Astrocyte (in vitro differentiated cells and primary cell): ENCODE measurements around the gene ECHDC3. TPM values are rescaled to one million over a fixed set of nuclear protein-coding genes. Genes with fewer than 3 reads are reported as not detected.

Experiments
- DNase-seq: peaks from one replicate; pipeline ENCODE4 v3.0.0-alpha.2; 2010; ENCODE audit warnings: low read depth
- FAIRE-seq: peaks from 2 replicates; lab custom pipeline; 2011; peaks lifted over from hg19 to GRCh38; lab: Jason Lieb, UNC
- H2AFZ ChIP-seq: 2 replicates; pipeline ENCODE4 v1.6.0; 2012; ENCODE audit warnings: low read depth, low read length, inconsistent platforms
- H3K27ac ChIP-seq: 2 replicates; pipeline ENCODE4 v1.5.1; 2011; ENCODE audit warnings: low read depth, low read length, inconsistent platforms
- H3K27me3 ChIP-seq: 2 replicates; pipeline ENCODE4 v1.6.0; 2011; ENCODE audit warnings: low read length, inconsistent platforms; ENCODE audit not compliant: insufficient read depth
- H3K36me3 ChIP-seq: 2 replicates; pipeline ENCODE4 v1.5.1; 2011; ENCODE audit warnings: low read length, inconsistent platforms; ENCODE audit not compliant: insufficient read depth
- H3K4me1 ChIP-seq: 2 replicates; pipeline ENCODE4 v1.5.1; 2011; ENCODE audit warnings: low read length, inconsistent platforms; ENCODE audit not compliant: insufficient read depth
- H3K4me2 ChIP-seq: 2 replicates; pipeline ENCODE4 v1.6.0; 2012; ENCODE audit warnings: low read length, inconsistent platforms
- H3K4me3 ChIP-seq: 2 replicates; pipeline ENCODE4 v1.5.1; 2011; ENCODE audit warnings: low read depth, mild to moderate bottlenecking, low read length, inconsistent platforms; ENCODE audit not compliant: insufficient read depth
- H3K79me2 ChIP-seq: 2 replicates; pipeline ENCODE4 v1.6.0; 2012; ENCODE audit warnings: mild to moderate bottlenecking, low read length, inconsistent platforms; ENCODE audit not compliant: insufficient read depth
- H3K9ac ChIP-seq: 2 replicates; pipeline ENCODE4 v1.6.0; 2012; ENCODE audit warnings: mild to moderate bottlenecking, low read length, inconsistent platforms
- H3K9me3 ChIP-seq: 2 replicates; pipeline ENCODE4 v1.5.1; 2012; ENCODE audit warnings: low read depth, mild to moderate bottlenecking, low read length, inconsistent platforms; ENCODE audit not compliant: insufficient read depth
- H4K20me1 ChIP-seq: 2 replicates; pipeline ENCODE4 v1.6.0; 2012; ENCODE audit warnings: low read length, inconsistent platforms; ENCODE audit not compliant: insufficient read depth
- H3K27ac Mint-ChIP-seq: one replicate; pipeline ENCODE4 v1.8.0; 2021; ENCODE audit warnings: mild to moderate bottlenecking, mixed read lengths; ENCODE audit not compliant: unreplicated experiment
- H3K27me3 Mint-ChIP-seq: one replicate; pipeline ENCODE4 v1.8.0; 2021; ENCODE audit warnings: low read depth, mixed read lengths; ENCODE audit not compliant: unreplicated experiment
- H3K36me3 Mint-ChIP-seq: one replicate; pipeline ENCODE4 v1.8.0; 2021; ENCODE audit warnings: low read depth, mixed read lengths; ENCODE audit not compliant: unreplicated experiment
- H3K4me1 Mint-ChIP-seq: one replicate; pipeline ENCODE4 v1.8.0; 2021; ENCODE audit warnings: low read depth, mixed read lengths; ENCODE audit not compliant: unreplicated experiment
- H3K4me3 Mint-ChIP-seq: one replicate; pipeline ENCODE4 v1.8.0; 2021; ENCODE audit warnings: mild to moderate bottlenecking, moderate library complexity, mixed read lengths; ENCODE audit not compliant: unreplicated experiment
- H3K9me3 Mint-ChIP-seq: one replicate; pipeline ENCODE4 v1.8.0; 2021; ENCODE audit warnings: mild to moderate bottlenecking, mixed read lengths; ENCODE audit not compliant: unreplicated experiment
- CTCF ChIP-seq: IDR thresholded peaks from 2 replicates; pipeline ENCODE4 v1.5.1; 2011; ENCODE audit warnings: low read depth, mild to moderate bottlenecking, inconsistent platforms, low read length, moderate library complexity; ENCODE audit not compliant: insufficient read depth
- EZH2 ChIP-seq: IDR thresholded peaks from 2 replicates; pipeline ENCODE4 v1.6.1; 2012; ENCODE audit warnings: mild to moderate bottlenecking, low read length, inconsistent platforms; ENCODE audit not compliant: insufficient read depth
- total RNA-seq: library from RNA; stranded (reverse); gene quantifications from 2 replicates; pipeline ENCODE4 v1.2.1, GENCODE V29; 2021

The ECHDC3 gene
- total RNA-seq, 1 donor from 2014 or later, result 2.1 TPM

- FAIRE-seq (no peak), DNase-seq (no peak)
- no peak overlapping the region for H3K4me2 ChIP-seq
- H3K4me3 ChIP-seq, result no peak overlapping the region
- no peaks in the 10 kb centered on the region for H4K20me1 ChIP-seq
- H3K4me1 Mint-ChIP-seq, result no peaks in the 10 kb centered on the region
- peaks cover 9% of the 10 kb centered on the region for H3K9me3 Mint-ChIP-seq
- H3K27ac Mint-ChIP-seq, result no peak overlapping the region
- no peak overlapping the region for H3K27ac ChIP-seq
- no peaks in the 10 kb centered on the region for H3K36me3 ChIP-seq
- H3K36me3 Mint-ChIP-seq, result no peaks in the 10 kb centered on the region
- no peaks in the 10 kb centered on the region for H3K9me3 ChIP-seq
- H3K9ac ChIP-seq, result no peak overlapping the region
- H3K4me3 Mint-ChIP-seq, result no peak overlapping the region
- no peak overlapping the region for H2AFZ ChIP-seq
- no peaks in the 10 kb centered on the region for H3K79me2 ChIP-seq
- no peaks in the 10 kb centered on the region for H3K4me1 ChIP-seq
- H3K27me3 ChIP-seq, result peaks cover 4% of the 10 kb centered on the region
- TF ChIP-seq EZH2, result no peak
- TF ChIP-seq CTCF, result no peak
- H3K27me3 Mint-ChIP-seq, result peaks cover 22% of the 10 kb centered on the region
Measured at GRCh38 chr10:11719496-11720259, 22.5 kb upstream of the ECHDC3 start.

DNA sequence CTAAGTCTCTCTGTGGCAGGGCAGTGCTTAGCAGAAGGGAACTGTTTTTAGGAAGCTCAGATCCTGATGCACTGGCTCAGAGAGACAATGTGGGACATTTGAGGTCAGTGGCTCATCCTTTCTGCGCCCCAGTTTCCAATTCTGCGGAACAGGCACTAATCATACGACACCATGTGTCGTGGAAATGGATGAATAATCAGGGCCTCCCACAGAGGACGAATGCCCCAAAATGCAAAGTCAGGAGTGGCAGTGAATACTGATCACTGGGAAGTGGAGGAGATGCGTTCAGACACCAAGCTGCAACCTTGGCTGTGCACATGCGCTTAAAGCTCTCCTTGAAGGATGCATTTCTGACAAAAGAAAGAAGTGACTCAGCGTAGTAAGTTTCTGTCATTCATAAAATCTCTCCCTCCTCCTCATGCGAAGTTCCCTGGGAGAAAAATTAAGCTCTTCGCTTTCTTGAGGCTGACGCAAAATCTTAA lies 21.9 kb upstream of the ECHDC3 start:
- no peak overlapping the region for H3K4me2 ChIP-seq
- H4K20me1 ChIP-seq, result no peaks in the 10 kb centered on the region
- H3K4me3 ChIP-seq, result no peak overlapping the region
- Mint-ChIP-seq H3K36me3 (no peaks in the 10 kb centered on the region), H3K27me3 (peaks cover 22% of the 10 kb centered on the region), H3K9me3 (peaks cover 9% of the 10 kb centered on the region), H3K4me3 (no peak overlapping the region), H3K4me1 (no peaks in the 10 kb centered on the region), H3K27ac (no peak overlapping the region)
- no peak overlapping the region for H3K9ac ChIP-seq
- H3K36me3 ChIP-seq, result no peaks in the 10 kb centered on the region
- DNase-seq (no peak), FAIRE-seq (no peak)
- no peaks in the 10 kb centered on the region for H3K4me1 ChIP-seq
- H2AFZ ChIP-seq, result no peak overlapping the region
- H3K27me3 ChIP-seq, result peaks cover 4% of the 10 kb centered on the region
- TF ChIP-seq CTCF, result no peak
- TF ChIP-seq EZH2, result no peak
- H3K79me2 ChIP-seq, result no peaks in the 10 kb centered on the region
- H3K27ac ChIP-seq, result no peak overlapping the region
- no peaks in the 10 kb centered on the region for H3K9me3 ChIP-seq

DNA sequence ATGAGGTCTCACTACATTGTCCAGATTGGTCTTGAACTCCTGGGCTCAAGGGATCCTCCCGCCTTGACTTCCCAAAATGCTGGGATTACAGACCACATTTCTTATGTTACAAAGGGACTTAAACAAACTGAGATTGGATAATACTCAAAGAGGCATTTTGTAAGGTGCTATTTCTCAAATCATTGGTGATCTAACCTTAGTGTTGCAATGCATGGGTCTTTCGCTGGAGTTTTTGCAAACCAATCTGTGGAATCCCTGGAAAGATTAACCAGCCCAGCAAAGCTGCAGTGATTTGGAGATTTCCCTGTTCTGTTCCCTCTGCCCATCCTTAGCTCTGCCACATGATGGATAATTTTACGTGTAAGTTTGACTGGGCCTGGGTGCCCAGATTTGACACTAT lies 20.4 kb upstream of the ECHDC3 start:
- Histone ChIP-seq H3K4me1 (no peaks in the 10 kb centered on the region), H3K79me2 (no peaks in the 10 kb centered on the region), H3K27ac (no peak overlapping the region), H4K20me1 (no peaks in the 10 kb centered on the region), H3K9me3 (no peaks in the 10 kb centered on the region), H3K9ac (no peak overlapping the region), H3K36me3 (no peaks in the 10 kb centered on the region), H3K4me2 (no peak overlapping the region), H3K27me3 (peaks cover 4% of the 10 kb centered on the region), H2AFZ (no peak overlapping the region), H3K4me3 (no peak overlapping the region)
- H3K9me3 Mint-ChIP-seq, result peaks cover 5% of the 10 kb centered on the region
- H3K27me3 Mint-ChIP-seq, result peaks cover 15% of the 10 kb centered on the region
- TF ChIP-seq CTCF, result no peak
- H3K4me1 Mint-ChIP-seq, result no peaks in the 10 kb centered on the region
- no peak overlapping the region for H3K27ac Mint-ChIP-seq
- no peaks in the 10 kb centered on the region for H3K36me3 Mint-ChIP-seq
- FAIRE-seq (no peak), DNase-seq (no peak)
- H3K4me3 Mint-ChIP-seq, result no peak overlapping the region
